Coronary artery (tissue), 2 donors: ENCODE results near the gene UQCC5.
A peak's percentile ranks its signal among the peaks of the same experiment; 100 is the strongest.
"Not testable (repeated sequence)": the region's sequence is repeated elsewhere in the genome, so short reads cannot be mapped to it uniquely, and the experiment has no call there.

Experiments used
- DNase-seq: peaks from one replicate; pipeline ENCODE4 v3.0.0-alpha.2; 2017; ENCODE audit warnings: low spot score
- H3K27ac ChIP-seq, 2 donors: fragments of 200-600 bp; sonication (generic); one replicate each; pipeline ENCODE4 v1.5.1; 2016 to 2019
- H3K4me3 ChIP-seq: fragments of 200-600 bp; sonication (generic); 2 replicates; pipeline ENCODE4 v1.5.1; 2016; ENCODE audit warnings: mild to moderate bottlenecking, moderate library complexity
- CTCF ChIP-seq: fragments of 200-600 bp; sonication (generic); IDR thresholded peaks from one replicate; pipeline ENCODE4 v1.5.1; 2019; ENCODE audit warnings: antibody characterized with exemption

UQCC5 gene

DNA sequence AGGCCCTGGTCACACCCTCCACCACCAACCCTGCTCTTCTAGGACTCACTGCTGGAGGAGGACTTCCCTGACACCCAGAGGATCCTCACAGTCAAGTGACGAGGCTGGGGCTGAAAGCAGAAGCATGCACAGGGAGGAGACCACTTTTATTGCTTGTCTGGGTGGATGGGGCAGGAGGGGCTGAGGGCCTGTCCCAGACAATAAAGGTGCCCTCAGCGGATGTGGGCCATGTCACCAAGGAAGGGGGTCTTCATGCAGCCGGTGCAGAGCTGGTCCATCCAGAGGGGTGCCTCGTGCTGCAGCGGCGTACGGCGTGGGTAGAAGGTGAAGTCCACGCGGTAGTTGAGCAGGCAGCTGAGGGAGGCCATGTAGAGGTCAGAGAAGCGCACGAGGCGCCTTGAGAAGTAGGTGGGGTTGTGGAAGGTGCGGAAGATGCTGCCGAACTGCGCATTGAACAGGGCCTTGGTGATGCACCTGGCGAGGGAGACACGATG, 12.1 kb upstream of the UQCC5 start:
- Histone ChIP-seq H3K4me3 (peak overlapping the region; percentile 44), H3K27ac (peak overlapping the region; percentile 94)
- no peak for DNase-seq
- no peak for TF ChIP-seq CTCF

- peak overlapping the region; percentile 94 for H3K27ac ChIP-seq
- peak; percentile 90 for DNase-seq
- peak overlapping the region; percentile 44 for H3K4me3 ChIP-seq
- no peak for TF ChIP-seq CTCF
Measured at GRCh38 chr3:52524752-52525679, 11.4 kb upstream of the UQCC5 start.

DNA sequence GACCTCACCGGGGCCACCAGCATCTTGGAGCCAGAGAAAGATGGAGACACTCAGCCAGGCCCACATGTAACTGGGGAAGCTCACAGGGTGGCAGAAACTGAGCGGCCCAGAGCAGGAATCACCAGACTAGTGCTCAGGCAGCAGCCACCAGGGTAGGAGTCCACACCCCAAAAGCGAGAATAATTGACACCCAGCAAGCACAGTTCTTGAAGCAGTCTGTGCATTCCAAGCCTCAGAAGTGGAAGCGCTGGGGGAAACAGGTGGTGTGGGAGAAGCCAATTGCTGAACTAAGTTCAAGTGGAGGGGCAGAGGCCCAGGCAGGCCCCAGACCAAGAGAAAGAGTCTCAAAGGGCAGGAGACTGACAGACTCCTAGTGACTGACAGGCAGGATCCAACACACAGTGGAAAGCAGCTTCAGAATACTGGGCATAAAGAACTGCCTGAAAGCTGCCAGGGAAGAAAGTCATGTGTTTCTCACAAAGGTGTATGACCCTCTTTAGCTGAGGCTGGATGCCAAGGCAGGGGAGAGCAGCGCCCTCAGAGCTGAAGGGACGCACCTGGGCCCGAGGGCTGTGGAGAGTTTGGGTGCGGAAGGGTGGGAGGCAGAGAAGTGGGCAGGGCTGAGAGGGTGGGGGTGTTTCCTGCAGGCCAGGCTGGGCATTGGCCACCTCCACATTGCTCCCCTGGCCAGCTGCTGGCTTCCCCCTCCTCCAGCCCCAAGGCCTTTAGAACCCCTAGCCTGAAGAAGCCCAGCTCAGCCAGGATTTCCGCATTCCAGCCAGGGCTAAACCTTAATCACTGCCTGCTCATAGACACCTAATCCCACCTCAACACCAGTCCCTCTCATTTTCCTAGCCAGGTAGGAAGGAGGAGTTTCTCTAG, 10.5 kb upstream of the UQCC5 start:
- peak overlapping the region; percentile 94 for H3K27ac ChIP-seq
- TF ChIP-seq CTCF = no peak
- no peak overlapping the region for H3K4me3 ChIP-seq
- DNase-seq = peak; percentile 67

GRCh38 chr3:52526671-52527038, 9.8 kb upstream of the UQCC5 start:
- DNase-seq, H3K4me3 ChIP-seq: not testable (repeated sequence)
- H3K27ac ChIP-seq = peak overlapping the region; percentile 94

DNA sequence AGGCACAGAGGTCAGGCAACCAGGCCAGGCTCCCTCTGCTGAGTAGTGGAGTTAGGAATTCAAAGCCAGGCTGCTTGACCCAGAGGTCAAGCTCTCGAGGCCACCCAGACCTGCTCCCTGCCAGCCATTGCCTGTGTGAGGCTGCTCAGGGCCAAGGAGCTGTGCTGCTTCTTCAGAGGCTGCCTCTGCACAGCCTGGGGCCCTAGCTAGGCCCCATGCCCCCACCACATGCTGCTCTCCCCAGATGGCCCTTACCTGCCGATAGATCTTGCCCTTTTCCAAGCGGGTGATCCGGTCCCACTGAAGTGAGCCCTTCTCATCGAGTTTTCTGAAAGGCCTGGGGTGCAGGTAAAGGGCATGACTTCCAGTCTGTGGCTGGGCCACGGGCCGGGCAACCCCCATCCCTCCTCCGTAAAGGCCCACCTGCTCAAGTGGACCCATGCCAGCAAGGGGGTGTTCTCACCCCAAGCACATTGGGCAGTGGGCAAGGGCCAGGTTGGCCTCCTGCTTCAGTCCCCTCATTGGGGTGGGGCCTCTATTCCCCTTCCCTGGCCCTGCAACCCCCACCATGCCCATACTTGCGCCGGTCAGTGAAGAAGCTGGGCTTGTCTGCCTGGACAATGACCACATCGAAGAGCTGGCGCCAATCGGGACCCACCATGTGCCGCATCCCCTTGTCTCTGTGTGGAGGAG, 9.2 kb upstream of the UQCC5 start:
- no peak overlapping the region for H3K4me3 ChIP-seq
- DNase-seq = peak; percentile 75
- H3K27ac ChIP-seq = peak overlapping the region; percentile 52 to 94

DNA sequence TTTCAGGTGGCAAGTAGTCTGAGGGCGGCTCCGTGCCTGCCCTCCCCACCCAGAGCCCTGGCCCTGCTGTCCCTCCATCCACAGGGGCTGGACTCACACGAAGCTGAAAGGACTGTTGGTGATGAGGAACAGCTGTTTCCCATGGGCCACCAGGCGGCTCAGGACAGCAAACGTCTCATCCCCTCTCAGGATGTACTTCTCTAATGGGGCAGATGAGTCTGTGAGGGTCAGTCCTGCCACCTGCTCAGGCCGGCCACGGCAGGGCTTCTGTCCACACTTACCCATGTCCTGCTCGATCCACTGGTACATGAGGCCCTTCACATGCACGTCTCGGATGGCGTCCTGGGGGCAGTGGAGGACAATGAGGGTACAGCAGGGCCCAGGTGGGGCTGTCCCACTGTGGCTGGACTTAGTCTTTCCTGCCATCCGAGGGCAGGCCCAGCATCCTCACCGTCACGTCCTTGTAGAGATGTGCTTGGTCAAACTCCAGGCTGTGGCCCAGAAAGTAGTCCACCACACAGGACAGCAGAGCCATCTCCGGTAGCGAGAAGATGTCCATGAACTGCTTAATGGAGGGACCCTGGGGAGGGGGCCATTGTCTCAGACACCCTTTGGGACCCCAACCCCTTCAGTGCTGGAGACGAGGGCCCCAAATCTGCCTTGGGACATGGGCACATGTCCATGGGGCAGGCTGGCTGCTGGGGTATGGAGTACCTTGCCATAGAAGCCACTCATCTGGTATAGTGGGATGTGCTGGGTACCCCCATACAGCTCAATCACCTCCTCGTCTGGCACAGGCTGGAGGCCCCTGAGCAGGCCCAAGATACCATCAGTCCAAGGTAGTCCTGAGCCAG, 8.4 kb upstream of the UQCC5 start:
- peak; percentile 71 for DNase-seq
- peak overlapping the region; percentile 79 to 94 for H3K27ac ChIP-seq
- H3K4me3 ChIP-seq = no peak overlapping the region
- no peak for TF ChIP-seq CTCF

More for the DNA sequence above, 9.2 kb upstream of the UQCC5 start:
- TF ChIP-seq CTCF = no peak
